Stimulated activated memory B cell treated with anti-CD40 and anti-IgM and Interleukin-4, amounts not matched to agents 10 μg/mL and 1 μg/mL and 100 μg/mL, for 72 hours (primary cell): ENCODE data around the gene ABCC6.
"Not testable (repeated sequence)": the region's sequence is repeated elsewhere in the genome, so short reads cannot be mapped to it uniquely, and the experiment has no call there.

ENCODE experiments used
- ATAC-seq: fragments of 150-1000 bp; cut with Tn5 transposase; 2 replicates; pipeline ENCODE4 v1.10.0; 2021
- H3K27ac Mint-ChIP-seq: one replicate; pipeline ENCODE4 v1.8.0; 2022; ENCODE audit warnings: mild to moderate bottlenecking, mixed read lengths
- H3K27me3 Mint-ChIP-seq: one replicate; pipeline ENCODE4 v1.8.0; 2022; ENCODE audit warnings: mixed read lengths
- H3K36me3 Mint-ChIP-seq: one replicate; pipeline ENCODE4 v1.8.0; 2022; ENCODE audit warnings: mixed read lengths
- H3K4me1 Mint-ChIP-seq: one replicate; pipeline ENCODE4 v1.8.0; 2022; ENCODE audit warnings: mixed read lengths
- H3K4me3 Mint-ChIP-seq: one replicate; pipeline ENCODE4 v1.8.0; 2022; ENCODE audit warnings: mild to moderate bottlenecking, moderate library complexity, mixed read lengths
- H3K9me3 Mint-ChIP-seq: one replicate; pipeline ENCODE4 v1.8.0; 2022; ENCODE audit warnings: mixed read lengths

The ABCC6 gene

GRCh38 chr16:16246578-16247262 lies 23.4 kb upstream of the ABCC6 start:
- not testable (repeated sequence) for ATAC-seq, H3K27ac Mint-ChIP-seq, H3K36me3 Mint-ChIP-seq, H3K4me1 Mint-ChIP-seq, H3K9me3 Mint-ChIP-seq, H3K27me3 Mint-ChIP-seq, H3K4me3 Mint-ChIP-seq

- H3K9me3 Mint-ChIP-seq, H3K27me3 Mint-ChIP-seq, H3K4me3 Mint-ChIP-seq, H3K36me3 Mint-ChIP-seq, ATAC-seq, H3K27ac Mint-ChIP-seq, H3K4me1 Mint-ChIP-seq: not testable (repeated sequence)
Observed at GRCh38 chr16:16243886-16244285, 20.6 kb upstream of the ABCC6 start.

GRCh38 chr16:16240667-16241066 lies 17.4 kb upstream of the ABCC6 start:
- H3K36me3 Mint-ChIP-seq, H3K4me3 Mint-ChIP-seq, H3K27ac Mint-ChIP-seq, ATAC-seq, H3K9me3 Mint-ChIP-seq, H3K27me3 Mint-ChIP-seq, H3K4me1 Mint-ChIP-seq: not testable (repeated sequence)

GRCh38 chr16:16237738-16238137 lies 14.4 kb upstream of the ABCC6 start:
- H3K27me3 Mint-ChIP-seq, ATAC-seq, H3K4me1 Mint-ChIP-seq, H3K4me3 Mint-ChIP-seq, H3K27ac Mint-ChIP-seq, H3K9me3 Mint-ChIP-seq, H3K36me3 Mint-ChIP-seq: not testable (repeated sequence)

- not testable (repeated sequence) for H3K4me3 Mint-ChIP-seq, H3K9me3 Mint-ChIP-seq, H3K4me1 Mint-ChIP-seq, ATAC-seq, H3K27ac Mint-ChIP-seq, H3K36me3 Mint-ChIP-seq, H3K27me3 Mint-ChIP-seq
Observed at GRCh38 chr16:16237071-16237470, 13.8 kb upstream of the ABCC6 start.

- not testable (repeated sequence) for H3K36me3 Mint-ChIP-seq, ATAC-seq, H3K4me1 Mint-ChIP-seq, H3K9me3 Mint-ChIP-seq, H3K27me3 Mint-ChIP-seq, H3K27ac Mint-ChIP-seq, H3K4me3 Mint-ChIP-seq
Observed at GRCh38 chr16:16232692-16233061, 9.4 kb upstream of the ABCC6 start.

- ATAC-seq, H3K27me3 Mint-ChIP-seq: not testable (repeated sequence)
Observed at GRCh38 chr16:16223662-16224241, 458 bp upstream of the ABCC6 start.

GRCh38 chr16:16221382-16221781 lies 1.9 kb downstream of the ABCC6 start:
- not testable (repeated sequence) for ATAC-seq, H3K4me3 Mint-ChIP-seq, H3K27me3 Mint-ChIP-seq, H3K9me3 Mint-ChIP-seq, H3K4me1 Mint-ChIP-seq, H3K27ac Mint-ChIP-seq, H3K36me3 Mint-ChIP-seq

More at GRCh38 chr16:16223662-16224241, 458 bp upstream of the ABCC6 start:
- not testable (repeated sequence) for H3K36me3 Mint-ChIP-seq, H3K4me3 Mint-ChIP-seq, H3K4me1 Mint-ChIP-seq, H3K27ac Mint-ChIP-seq, H3K9me3 Mint-ChIP-seq

GRCh38 chr16:16220449-16220848 lies 2.8 kb downstream of the ABCC6 start:
- H3K27me3 Mint-ChIP-seq, H3K4me3 Mint-ChIP-seq, H3K27ac Mint-ChIP-seq, H3K36me3 Mint-ChIP-seq, ATAC-seq, H3K9me3 Mint-ChIP-seq, H3K4me1 Mint-ChIP-seq: not testable (repeated sequence)

GRCh38 chr16:16218787-16219186 lies 4.5 kb downstream of the ABCC6 start:
- not testable (repeated sequence) for H3K9me3 Mint-ChIP-seq, H3K27ac Mint-ChIP-seq, H3K4me1 Mint-ChIP-seq, ATAC-seq, H3K4me3 Mint-ChIP-seq, H3K27me3 Mint-ChIP-seq, H3K36me3 Mint-ChIP-seq

GRCh38 chr16:16218349-16218748 lies 4.9 kb downstream of the ABCC6 start:
- not testable (repeated sequence) for H3K27ac Mint-ChIP-seq, H3K9me3 Mint-ChIP-seq, H3K27me3 Mint-ChIP-seq, H3K36me3 Mint-ChIP-seq, H3K4me3 Mint-ChIP-seq, H3K4me1 Mint-ChIP-seq, ATAC-seq

GRCh38 chr16:16213863-16214293 lies 9.4 kb downstream of the ABCC6 start:
- not testable (repeated sequence) for H3K9me3 Mint-ChIP-seq, H3K27ac Mint-ChIP-seq, ATAC-seq, H3K4me3 Mint-ChIP-seq, H3K4me1 Mint-ChIP-seq, H3K27me3 Mint-ChIP-seq, H3K36me3 Mint-ChIP-seq

GRCh38 chr16:16211404-16211803 lies 11.9 kb downstream of the ABCC6 start:
- not testable (repeated sequence) for H3K4me1 Mint-ChIP-seq, H3K27me3 Mint-ChIP-seq, H3K4me3 Mint-ChIP-seq, H3K27ac Mint-ChIP-seq, H3K36me3 Mint-ChIP-seq, ATAC-seq, H3K9me3 Mint-ChIP-seq

GRCh38 chr16:16208461-16208860 lies 14.8 kb downstream of the ABCC6 start:
- H3K9me3 Mint-ChIP-seq, H3K27me3 Mint-ChIP-seq, H3K36me3 Mint-ChIP-seq, H3K4me3 Mint-ChIP-seq, H3K27ac Mint-ChIP-seq, ATAC-seq: not testable (repeated sequence)
- peaks cover 12% of the 10 kb centered on the region for H3K4me1 Mint-ChIP-seq

- not testable (repeated sequence) for H3K27me3 Mint-ChIP-seq, H3K36me3 Mint-ChIP-seq, H3K4me3 Mint-ChIP-seq, H3K9me3 Mint-ChIP-seq, ATAC-seq, H3K27ac Mint-ChIP-seq
- peaks cover 12% of the 10 kb centered on the region for H3K4me1 Mint-ChIP-seq
Observed at GRCh38 chr16:16207787-16208334, 15.4 kb downstream of the ABCC6 start.

GRCh38 chr16:16207097-16207786 lies 16.1 kb downstream of the ABCC6 start:
- not testable (repeated sequence) for H3K27me3 Mint-ChIP-seq, H3K4me3 Mint-ChIP-seq, H3K9me3 Mint-ChIP-seq, H3K36me3 Mint-ChIP-seq, ATAC-seq, H3K27ac Mint-ChIP-seq
- H3K4me1 Mint-ChIP-seq, result peaks cover 12% of the 10 kb centered on the region
